Cardiac septum (tissue), 1 donor: Measurements from ENCODE around the gene PTPRN2. TPM values are rescaled to one million over a fixed set of nuclear protein-coding genes. Genes with fewer than 3 reads are reported as not detected.
"Not testable (repeated sequence)": the region's sequence is repeated elsewhere in the genome, so short reads cannot be mapped to it uniquely, and the experiment has no call there.

ENCODE experiments used
- DNase-seq: peaks from one replicate; pipeline ENCODE4 v3.0.0-alpha.2; 2020; ENCODE audit warnings: low spot score
- intact Hi-C: fragments of 100-400 bp; cut with DNase I; formaldehyde crosslinking; loops from one replicate; pipeline ENCODE4 v1.14.0; 2022
- long read RNA-seq: library from polyadenylated mRNA; unstranded; transcript quantifications from one replicate; pipeline ENCODE4 v2.0.0, GENCODE V29; 2021
- total RNA-seq: library from RNA; stranded (reverse); fragmentation: NEBNext Ultra II Directional; extraction: Animal tissue kit (Norgen Biotek cat#: 25700); gene quantifications from one replicate; pipeline ENCODE4 v1.2.1, GENCODE V29; 2021
- donor health status: DM: no; HTN: no; CAD: no.

PTPRN2 gene
- total RNA-seq: 0.92 TPM
- long read RNA-seq, partial matches to known transcripts: 7 of 9 reads
- long read RNA-seq, other reads (novel, unspliced or antisense): 2 of 9 reads

DNA sequence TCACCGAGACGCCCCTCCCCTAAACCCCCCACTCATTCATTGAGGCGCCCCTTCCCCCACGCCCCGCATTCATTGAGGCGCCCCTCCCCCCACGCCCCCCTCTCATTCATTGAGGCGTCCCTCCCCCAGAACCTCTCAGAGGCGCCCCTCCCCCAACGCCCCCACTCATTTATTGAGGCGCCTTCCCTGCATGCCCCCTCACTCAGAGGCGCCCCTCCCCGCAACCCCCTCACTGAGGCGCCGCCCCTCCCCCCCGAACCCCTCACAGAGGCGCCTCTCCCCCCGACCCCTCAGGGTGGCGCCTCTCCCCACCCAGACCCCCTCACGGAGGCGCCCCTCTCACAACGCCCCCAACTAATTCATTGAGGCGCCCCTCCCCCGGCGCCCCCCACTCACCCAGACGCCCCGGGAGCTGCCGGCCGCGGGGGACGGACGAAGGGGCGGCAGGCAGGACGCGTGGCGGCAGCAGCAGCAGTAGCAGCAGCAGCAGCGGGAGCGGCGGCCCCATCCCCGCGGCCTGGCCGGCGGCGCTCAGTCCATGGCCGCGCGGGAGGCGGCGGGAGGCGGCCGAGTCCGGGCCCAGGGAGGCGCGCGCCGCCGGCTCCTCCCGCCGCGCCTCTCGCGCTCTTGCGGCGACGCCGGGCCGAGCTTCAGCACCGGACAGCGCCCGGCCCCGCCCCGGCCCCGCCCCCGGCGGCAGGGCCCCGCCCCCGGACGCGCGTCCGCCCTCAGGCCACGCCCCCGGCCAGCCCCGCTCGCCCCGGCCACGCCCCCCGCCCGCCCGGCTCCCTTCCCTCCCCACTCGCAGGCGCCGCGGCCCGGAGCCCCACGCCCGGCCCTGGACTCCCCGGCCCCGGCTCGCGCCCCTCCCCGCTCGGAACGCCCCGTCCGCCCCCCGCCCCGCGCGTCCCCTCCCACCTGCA lies at the start of gene PTPRN2:
Gene PTPRN2 (minus strand): TSS at position 662 of the 923 bp plus-strand sequence.
- intact Hi-C loops: no loop called here
- DNase-seq: peak; percentile 74

GRCh38 chr7:158633055-158633956 lies 45.7 kb upstream of the PTPRN2 start:
- intact Hi-C loops: no loop called here
- DNase-seq: no peak

DNA sequence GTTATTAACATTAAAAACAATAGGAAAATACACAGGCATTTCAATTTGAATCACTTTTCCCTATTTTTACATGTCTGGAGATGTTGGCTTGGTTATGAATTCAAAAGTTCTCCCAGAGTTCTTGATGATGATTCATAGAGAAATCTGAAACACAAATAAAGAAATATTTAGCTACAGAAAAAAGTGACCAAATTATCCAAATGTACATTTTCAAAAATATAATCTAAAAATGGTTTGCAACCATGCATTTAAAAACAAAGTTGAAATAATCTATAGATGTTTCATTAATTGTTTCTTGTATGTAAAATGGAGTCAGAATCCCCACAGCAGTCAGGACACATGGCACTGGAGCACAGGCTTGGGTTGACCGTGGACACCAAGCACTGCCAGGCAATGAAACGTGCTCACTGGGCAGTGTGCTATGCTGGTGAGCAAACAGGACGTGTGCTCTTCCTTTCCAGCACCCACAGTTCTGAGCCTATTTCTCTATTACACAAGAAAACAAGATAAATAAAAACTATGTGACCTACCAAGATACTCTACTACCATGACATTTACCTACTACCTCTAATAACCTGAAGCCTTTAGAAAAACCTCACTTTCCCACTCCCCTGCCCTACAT lies 44.1 kb upstream of the PTPRN2 start:
- DNase-seq: no peak
- intact Hi-C loops: no loop called here

DNA sequence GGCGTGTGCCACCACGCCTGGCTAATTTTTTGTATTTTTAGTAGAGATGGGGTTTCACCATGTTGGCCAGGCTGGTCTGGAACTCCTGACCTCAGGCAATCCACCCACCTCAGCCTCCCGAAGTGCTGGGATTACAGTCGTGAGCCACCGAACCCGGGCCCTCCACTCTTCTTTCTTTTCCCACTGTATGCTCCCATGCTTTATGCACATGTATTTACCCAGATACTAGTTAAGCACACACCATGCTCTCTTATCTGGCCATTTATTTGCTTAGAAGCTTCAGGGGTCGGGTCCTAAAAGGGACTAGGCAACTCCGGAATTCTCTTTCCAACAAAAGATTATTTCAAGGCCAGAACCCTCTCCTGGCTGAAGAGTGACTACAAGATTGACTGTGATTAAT lies 38.7 kb upstream of the PTPRN2 start:
- intact Hi-C loops, DNase-seq: not testable (repeated sequence)

GRCh38 chr7:158623241-158623640 lies 35.6 kb upstream of the PTPRN2 start:
- intact Hi-C loops: no loop called here
- no peak for DNase-seq

- intact Hi-C loops: no loop called here
- no peak for DNase-seq
These were observed 33.3 kb upstream of the PTPRN2 start for GRCh38 chr7:158620839-158621441.

GRCh38 chr7:158620418-158620817 lies 32.8 kb upstream of the PTPRN2 start:
- intact Hi-C loops: no loop called here
- DNase-seq: no peak

- intact Hi-C loops: no loop called here
These were observed 31.1 kb upstream of the PTPRN2 start for GRCh38 chr7:158618745-158619140.

DNA sequence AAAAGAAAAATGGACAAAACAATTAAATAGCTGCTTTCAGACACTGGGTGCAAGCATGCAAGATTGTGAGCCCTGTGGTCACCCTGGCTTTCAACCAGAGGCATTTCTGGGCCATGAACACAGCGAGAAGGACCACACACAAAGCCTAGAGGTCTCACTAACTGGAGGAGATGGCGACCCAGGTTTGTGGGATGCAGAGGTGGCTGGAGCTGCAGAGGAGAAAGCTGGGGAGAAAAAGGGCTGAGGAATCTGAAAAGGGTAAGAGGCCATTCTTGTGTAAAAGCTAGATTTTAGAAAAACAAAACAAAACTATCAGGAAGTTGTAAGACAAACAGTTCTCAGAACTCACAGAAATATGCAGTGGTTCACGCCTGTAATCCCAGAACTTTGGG lies 30.1 kb upstream of the PTPRN2 start:
- DNase-seq: peak; percentile 36
- intact Hi-C loops: no loop called here

More at GRCh38 chr7:158618745-158619140, 31.1 kb upstream of the PTPRN2 start:
- no peak for DNase-seq

DNA sequence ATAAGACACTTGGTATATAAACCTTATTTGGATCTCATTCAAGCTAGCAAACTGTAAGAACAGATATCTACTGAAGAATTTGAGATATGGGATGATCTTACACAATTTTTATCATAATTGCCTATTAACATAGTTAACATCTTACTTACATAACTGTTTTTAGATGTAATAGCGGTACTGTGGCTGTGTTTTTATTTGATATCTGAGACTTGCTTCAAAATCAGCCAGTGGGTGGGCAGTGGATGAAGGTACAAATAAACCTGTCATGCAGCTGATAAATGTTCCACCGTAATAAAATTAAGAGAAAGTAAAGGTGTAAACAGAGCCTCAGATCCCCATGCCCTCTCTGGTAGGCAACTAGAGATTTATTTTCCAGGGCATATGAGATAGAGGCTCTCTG lies 28.4 kb upstream of the PTPRN2 start:
- intact Hi-C loops: no loop called here
- DNase-seq: no peak

DNA sequence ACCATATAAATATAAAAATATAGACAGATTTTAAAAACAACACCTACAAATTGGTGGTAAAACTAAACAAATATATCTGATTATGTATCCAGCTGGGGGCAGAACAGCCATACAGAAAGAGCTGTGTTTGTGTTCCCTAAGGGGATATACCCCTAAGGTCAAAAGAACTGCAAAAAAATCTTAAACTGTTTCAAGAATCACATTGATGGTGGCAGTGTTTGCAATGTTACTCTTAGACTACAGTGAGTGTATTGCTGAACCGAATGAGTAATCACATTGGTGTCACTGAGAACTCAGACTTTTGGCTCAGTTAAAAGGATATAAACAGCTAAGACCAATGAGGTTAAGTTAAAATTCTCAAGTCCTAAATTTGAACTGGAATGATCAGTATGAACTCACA lies 27.1 kb upstream of the PTPRN2 start:
- DNase-seq: no peak
- intact Hi-C loops: no loop called here

GRCh38 chr7:158613481-158613880 lies 25.9 kb upstream of the PTPRN2 start:
- DNase-seq: no peak
- intact Hi-C loops: no loop called here

DNA sequence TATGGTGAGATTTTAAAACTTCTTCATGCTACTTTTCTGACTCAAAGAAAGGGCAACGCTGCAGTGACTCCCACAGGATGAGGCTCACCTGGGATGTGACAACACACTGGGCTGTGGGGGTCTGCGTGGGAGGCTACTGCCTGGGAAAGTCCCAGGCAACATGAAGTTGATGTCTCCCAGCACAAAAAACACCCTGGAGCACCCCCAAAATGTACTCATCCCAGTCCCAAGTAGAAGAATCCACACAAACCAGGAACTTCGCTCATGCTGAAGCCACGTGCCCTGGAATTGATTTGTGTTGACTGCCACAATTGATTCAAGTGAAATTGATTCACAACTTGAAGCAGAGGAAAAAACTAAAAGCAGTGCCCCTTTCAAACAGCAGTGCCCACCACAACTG lies 24.9 kb upstream of the PTPRN2 start:
- intact Hi-C loops: no loop called here
- no peak for DNase-seq

- peak; percentile 63 for DNase-seq
- intact Hi-C loops: no loop called here
These were observed 23.9 kb upstream of the PTPRN2 start for GRCh38 chr7:158611541-158611940.

DNA sequence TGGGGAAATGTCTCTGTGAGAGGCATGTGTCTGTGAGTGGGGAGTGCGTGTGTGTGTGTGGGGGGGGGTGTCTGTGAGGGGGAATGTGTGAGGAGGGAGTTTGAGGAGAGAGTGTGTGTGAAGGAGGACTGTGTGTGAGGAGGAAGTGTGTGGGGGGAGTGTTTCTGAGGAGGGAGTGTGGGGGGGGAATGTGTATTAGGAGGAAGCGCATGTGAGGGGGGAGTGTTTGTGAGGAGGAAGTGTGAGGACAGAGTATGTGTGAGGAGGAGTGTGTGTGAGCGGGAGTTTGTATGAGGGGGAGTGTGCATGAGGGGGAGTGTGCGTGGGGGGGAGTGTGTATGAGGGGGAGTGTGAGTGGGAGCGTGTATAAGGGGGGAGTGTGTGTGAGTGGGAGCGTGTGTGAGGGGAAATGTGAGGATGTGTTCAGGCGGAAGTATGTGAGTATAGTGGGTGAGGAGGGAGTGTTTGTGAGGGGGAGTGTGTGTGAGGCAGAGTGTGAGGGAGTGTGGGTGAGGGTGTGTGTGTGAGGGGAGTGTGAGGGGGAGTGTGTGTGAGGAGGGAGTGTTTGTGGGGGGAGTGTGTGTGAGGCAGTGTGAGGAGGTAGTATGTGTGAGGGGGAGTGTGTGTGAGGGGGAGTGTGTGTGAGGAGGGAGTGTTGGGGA lies 21.8 kb upstream of the PTPRN2 start:
- intact Hi-C loops: no loop called here
- peak; percentile 35 for DNase-seq

DNA sequence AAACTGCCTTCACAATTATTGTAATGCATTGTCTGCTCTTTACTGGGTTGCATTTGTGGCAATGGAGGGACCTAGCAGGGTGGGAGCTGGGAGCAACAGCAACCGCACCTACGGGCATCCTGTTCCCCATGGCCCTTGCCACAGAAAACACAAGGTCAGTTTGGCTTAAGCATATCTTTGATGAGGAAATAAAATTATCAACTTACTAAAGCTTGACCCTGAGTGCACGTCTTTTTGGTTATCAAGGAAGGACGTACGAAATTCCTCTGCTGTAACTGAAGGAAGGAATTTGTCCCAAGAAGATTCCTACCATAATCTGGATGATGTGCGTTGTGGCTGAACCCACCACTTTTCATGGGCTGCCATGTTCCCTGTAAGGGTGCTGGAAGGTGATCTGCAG lies 19.9 kb upstream of the PTPRN2 start:
- intact Hi-C loops: no loop called here
- DNase-seq: no peak

- intact Hi-C loops: no loop called here
These were observed 19.2 kb upstream of the PTPRN2 start for GRCh38 chr7:158606671-158607424.

GRCh38 chr7:158606129-158606528 lies 18.5 kb upstream of the PTPRN2 start:
- intact Hi-C loops: no loop called here
- no peak for DNase-seq

More at GRCh38 chr7:158606671-158607424, 19.2 kb upstream of the PTPRN2 start:
- DNase-seq: peak; percentile 74
